HepG2 (cell line): ENCODE measurements around the gene JADE3. TPM values are rescaled to one million over a fixed set of nuclear protein-coding genes. Genes with fewer than 3 reads are reported as not detected.

Experiments
- CBX1 ChIP-seq: IDR thresholded peaks from one replicate; pipeline ENCODE4 v1.6.1; 2016; ENCODE audit warnings: antibody characterized with exemption, low read depth
- GTF3A ChIP-seq: sonication (generic); formaldehyde crosslinking; conservative IDR thresholded peaks from 2 replicates; pipeline ENCODE4 v1.4.0; 2020; ENCODE audit warnings: mild to moderate bottlenecking, missing genetic modification reagents
- HNRNPUL1 ChIP-seq: fragments of 200-400 bp; formaldehyde crosslinking; IDR thresholded peaks from 2 replicates; pipeline ENCODE4 v1.6.1; 2017; ENCODE audit warnings: low read depth, mild to moderate bottlenecking, low read length, moderate library complexity
- NBN ChIP-seq: fragments of 450-650 bp; conservative IDR thresholded peaks from 2 replicates; pipeline ENCODE4 v1.6.1; 2017
- NFYB ChIP-seq: sonication (generic); formaldehyde crosslinking; IDR thresholded peaks from 2 replicates; pipeline ENCODE4 v1.4.0; 2020; ENCODE audit warnings: missing genetic modification reagents
- NR3C1 ChIP-seq: sonication (generic); formaldehyde crosslinking; IDR thresholded peaks from 2 replicates; pipeline ENCODE4 v1.4.0; 2020; ENCODE audit warnings: missing genetic modification reagents
- RBM22 ChIP-seq: fragments of 200-400 bp; formaldehyde crosslinking; optimal IDR thresholded peaks from 2 replicates; pipeline ENCODE3; 2017; ENCODE audit warnings: mild to moderate bottlenecking, low read length, moderate library complexity
- SIN3B ChIP-seq: fragments of 150-350 bp; IDR thresholded peaks from 2 replicates; pipeline ENCODE4 v1.6.1; 2014; ENCODE audit warnings: low read length
- U2AF2 ChIP-seq: fragments of 200-400 bp; formaldehyde crosslinking; IDR thresholded peaks from 2 replicates; pipeline ENCODE4 v1.6.1; 2017; ENCODE audit warnings: low read depth, mild to moderate bottlenecking, low read length
- ZBTB2 ChIP-seq: sonication (generic); formaldehyde crosslinking; IDR thresholded peaks from 2 replicates; pipeline ENCODE4 v1.8.0; 2022; ENCODE audit warnings: low read depth, missing genetic modification reagents
- ZFP36L1 ChIP-seq: sonication (generic); formaldehyde crosslinking; IDR thresholded peaks from 2 replicates; pipeline ENCODE4 v1.8.0; 2022; ENCODE audit warnings: mild to moderate bottlenecking, missing genetic modification reagents, moderate library complexity
- ZNF33A ChIP-seq: sonication (generic); formaldehyde crosslinking; IDR thresholded peaks from 2 replicates; pipeline ENCODE4 v1.5.1; 2020; ENCODE audit warnings: missing genetic modification reagents, mild to moderate bottlenecking, moderate library complexity, borderline replicate concordance
- ZNF552 ChIP-seq: sonication (generic); formaldehyde crosslinking; IDR thresholded peaks from 2 replicates; pipeline ENCODE4 v1.9.0; 2022; ENCODE audit warnings: missing genetic modification reagents, mild to moderate bottlenecking, borderline replicate concordance
- ZNF639 ChIP-seq: conservative IDR thresholded peaks from 2 replicates; pipeline ENCODE4 v1.6.1; 2018; ENCODE audit warnings: missing genetic modification reagents
- ZNF740 ChIP-seq: sonication (generic); formaldehyde crosslinking; IDR thresholded peaks from 2 replicates; pipeline ENCODE4 v1.4.0; 2020; ENCODE audit warnings: missing genetic modification reagents
- polyA plus RNA-seq, 8 experiments: library from polyadenylated mRNA; depleted of rRNA in 3 of 8; stranded (reverse) in 7 of 8; unstranded in 1 of 8; fragments of >200 nt; fragmentation: Illumina TruSeq in 4 of 8; extraction: Trizol in 4 of 8; gene quantifications; 2 replicates each; pipeline versions ENCODE4 v1.2.1 to v1.2.3, GENCODE V29; 2011 to 2016; ENCODE audit warnings: low read depth in 4 of 8, missing spikeins in 1 of 8, mixed read lengths in 1 of 8; ENCODE audit not compliant: insufficient read depth in 1 of 8
- total RNA-seq, 5 experiments: library from RNA; depleted of rRNA; stranded (reverse); fragments of >200 nt; fragmentation: Illumina TruSeq; extraction: Trizol; gene quantifications; 2 replicates each; pipeline ENCODE4 v1.2.3, GENCODE V29; 2016; ENCODE audit warnings: low read depth in 1 of 5
- TF ChIP-seq, protein P1 (sequence below): IDR thresholded peaks from 2 replicates; pipeline ENCODE4 v1.4.0; 2020; ENCODE audit warnings: mild to moderate bottlenecking, missing genetic modification reagents

The JADE3 gene
- total and polyA plus RNA-seq, 2 of the 13 experiments (the other 11 are each of a cell fraction or from before 2014, with no cell fraction given) = 7.7 to 7.8 TPM

DNA sequence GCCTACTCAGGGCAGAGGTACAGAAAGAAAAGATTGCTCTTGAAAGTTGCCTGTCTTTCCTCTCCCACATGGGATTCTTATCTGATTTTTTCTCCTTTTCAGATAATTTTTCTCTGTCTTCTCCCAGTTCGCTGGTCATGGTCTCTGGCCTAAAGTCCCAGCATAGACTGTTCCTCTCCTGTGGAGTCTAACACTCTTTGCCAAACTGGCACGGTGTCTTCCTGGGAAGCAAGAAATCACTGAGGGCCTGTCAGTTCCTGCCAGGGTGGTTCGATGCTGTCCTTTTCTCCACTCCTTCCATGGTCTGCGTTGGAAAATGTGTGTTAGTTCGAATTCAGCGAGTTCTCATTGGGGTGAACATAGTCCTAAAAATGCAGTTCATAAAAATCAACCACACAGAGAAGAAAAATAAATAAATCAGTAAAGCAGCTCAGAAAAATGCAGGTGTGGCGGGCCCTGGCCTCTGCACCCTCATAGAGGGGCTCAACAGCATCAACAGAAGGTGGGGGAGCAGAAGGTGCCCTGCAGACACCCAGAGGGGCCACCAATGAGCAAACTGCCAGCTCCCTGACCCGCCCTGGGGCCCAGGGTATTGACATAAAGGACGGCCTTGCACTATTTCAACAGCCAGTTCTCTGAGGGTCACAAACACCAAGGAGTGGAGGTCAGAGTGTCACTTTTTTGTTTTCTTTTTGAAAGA is 168.1 kb downstream of the JADE3 start (continued):
- TF ChIP-seq ZBTB2 (CRISPR knock-in tag) (no peak), ZNF33A (CRISPR knock-in tag) (no peak; the same call in 1 of the 2 replicates), ZNF740 (CRISPR knock-in tag) (peak; percentile 82; the same call in 1 of the 2 replicates), ZFP36L1 (CRISPR knock-in tag) (no peak), ZNF639 (CRISPR knock-in tag) (no peak), RBM22 (no peak), NR3C1 (CRISPR knock-in tag) (no peak), U2AF2 (no peak), GTF3A (no peak), CBX1 (no peak), NFYB (CRISPR knock-in tag) (peak; percentile 44; the same call in 1 of the 2 replicates), SIN3B (no peak), ZNF552 (no peak), NBN (no peak), HNRNPUL1 (no peak)
- TF ChIP-seq, protein P1, sequence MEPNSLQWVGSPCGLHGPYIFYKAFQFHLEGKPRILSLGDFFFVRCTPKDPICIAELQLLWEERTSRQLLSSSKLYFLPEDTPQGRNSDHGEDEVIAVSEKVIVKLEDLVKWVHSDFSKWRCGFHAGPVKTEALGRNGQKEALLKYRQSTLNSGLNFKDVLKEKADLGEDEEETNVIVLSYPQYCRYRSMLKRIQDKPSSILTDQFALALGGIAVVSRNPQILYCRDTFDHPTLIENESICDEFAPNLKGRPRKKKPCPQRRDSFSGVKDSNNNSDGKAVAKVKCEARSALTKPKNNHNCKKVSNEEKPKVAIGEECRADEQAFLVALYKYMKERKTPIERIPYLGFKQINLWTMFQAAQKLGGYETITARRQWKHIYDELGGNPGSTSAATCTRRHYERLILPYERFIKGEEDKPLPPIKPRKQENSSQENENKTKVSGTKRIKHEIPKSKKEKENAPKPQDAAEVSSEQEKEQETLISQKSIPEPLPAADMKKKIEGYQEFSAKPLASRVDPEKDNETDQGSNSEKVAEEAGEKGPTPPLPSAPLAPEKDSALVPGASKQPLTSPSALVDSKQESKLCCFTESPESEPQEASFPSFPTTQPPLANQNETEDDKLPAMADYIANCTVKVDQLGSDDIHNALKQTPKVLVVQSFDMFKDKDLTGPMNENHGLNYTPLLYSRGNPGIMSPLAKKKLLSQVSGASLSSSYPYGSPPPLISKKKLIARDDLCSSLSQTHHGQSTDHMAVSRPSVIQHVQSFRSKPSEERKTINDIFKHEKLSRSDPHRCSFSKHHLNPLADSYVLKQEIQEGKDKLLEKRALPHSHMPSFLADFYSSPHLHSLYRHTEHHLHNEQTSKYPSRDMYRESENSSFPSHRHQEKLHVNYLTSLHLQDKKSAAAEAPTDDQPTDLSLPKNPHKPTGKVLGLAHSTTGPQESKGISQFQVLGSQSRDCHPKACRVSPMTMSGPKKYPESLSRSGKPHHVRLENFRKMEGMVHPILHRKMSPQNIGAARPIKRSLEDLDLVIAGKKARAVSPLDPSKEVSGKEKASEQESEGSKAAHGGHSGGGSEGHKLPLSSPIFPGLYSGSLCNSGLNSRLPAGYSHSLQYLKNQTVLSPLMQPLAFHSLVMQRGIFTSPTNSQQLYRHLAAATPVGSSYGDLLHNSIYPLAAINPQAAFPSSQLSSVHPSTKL (CRISPR knock-in tag) = peak; percentile 89
